ENCODE results near the gene TGFBR3. TPM values are rescaled to one million over a fixed set of nuclear protein-coding genes. Genes with fewer than 3 reads are reported as not detected.

TGFBR3 gene
- total and polyA plus RNA-seq, 9 of the 15 experiments (the other 6 are each of a cell fraction or from before 2014, with no cell fraction given) = 3.6 to 32.4 (median 15.6) TPM

- peak; percentile 79 for FAIRE-seq
- CTCF ChIA-PET (ENCODE audit: low intra/inter-chr PET ratio) = no interaction called here
- BruUV-seq (replicated peaks) = no TSS peak
These were observed 205.3 kb downstream of the TGFBR3 start for GRCh38 chr1:91680556-91681155.

More at GRCh38 chr1:91680556-91681155, 205.3 kb downstream of the TGFBR3 start:
- Histone ChIP-seq H4K20me1 (replicated peaks; ENCODE audit: control insufficient read depth, insufficient read depth, low read length) (no peaks in the 10 kb centered on the region), H3K79me2 (ENCODE audit: control insufficient read depth, insufficient read depth, low read length) (no peaks in the 10 kb centered on the region), H3K27me3 (ENCODE audit: control insufficient read depth in 2 of 2, insufficient read depth in 2 of 2, low read length in 2 of 2) (no peaks in the 10 kb centered on the region), H3K4me1 (replicated peaks in 1 of 2; ENCODE audit: control insufficient read depth in 2 of 2, insufficient read depth in 2 of 2, low read length in 2 of 2) (peaks cover 0 to 8% of the 10 kb centered on the region in 2 experiments; a peak in 3 of 5 replicates), H2AFZ (ENCODE audit: low read depth, low read length) (no peak overlapping the region), H3K9me3 (replicated peaks; ENCODE audit: control insufficient read depth, insufficient read depth, low read depth, low read length) (no peaks in the 10 kb centered on the region), H3K36me3 (ENCODE audit: control insufficient read depth, insufficient read depth, low read length) (peaks cover 8% of the 10 kb centered on the region; the same call in 1 of the 3 replicates), H3K9ac (ENCODE audit: insufficient read depth in 1 of 2, low read depth in 2 of 2, low read length in 2 of 2) (no peak overlapping the region), H3K27ac (ENCODE audit: extremely low read depth, low read depth, low read length) (no peak overlapping the region), H3K4me2 (ENCODE audit: insufficient read depth, low read length) (no peak overlapping the region), H3K4me3 (no peak overlapping the region), H3K9me1 (ENCODE audit: control insufficient read depth, insufficient read depth, low read length) (no peaks in the 10 kb centered on the region)
- no peak for DNase-seq (ENCODE audit: extremely low read depth in 1 of 4, low spot score in 3 of 4)
- no peak for TF ChIP-seq PPARD (CRISPR knock-in tag; IDR thresholded peaks at IDR 0.05)
- no peak for TF ChIP-seq CUX1 (CRISPR knock-in tag; IDR thresholded peaks at IDR 0.05)
- no peak for TF ChIP-seq POLR2G (IDR thresholded peaks at IDR 0.05; ENCODE audit: low read depth, low read length)
- no peak for TF ChIP-seq ZNF253 (CRISPR knock-in tag; conservative IDR thresholded peaks at IDR 0.05)
- no peak for TF ChIP-seq FUS (optimal IDR thresholded peaks at IDR 0.05; ENCODE audit: low read depth, low read length)
- no peak for TF ChIP-seq DPF2 (IDR thresholded peaks at IDR 0.05)
- TF ChIP-seq ZNF764 (CRISPR knock-in tag; IDR thresholded peaks at IDR 0.05; ENCODE audit: low read depth) = no peak
- no peak for TF ChIP-seq IRF2 (CRISPR knock-in tag; IDR thresholded peaks at IDR 0.05)
- TF ChIP-seq ZNF384 (IDR thresholded peaks at IDR 0.05; ENCODE audit: low read depth, low read length) = no peak
- intact Hi-C loops (cut with micrococcal nuclease) (no loop called here), in situ Hi-C loops (cut with MboI) (no loop called here)
- 86% methylated on average over 4 of the region's 4 CpGs for WGBS (ENCODE audit: insufficient coverage, low coverage, missing lambda C conversion rate)
- POLR2A ChIA-PET = no interaction called here
- no peak for ATAC-seq
